ENCODE results near the gene CTAG1B.

- TF ChIP-seq CTCF (conservative IDR thresholded peaks at IDR 0.05 in 1 of 2, IDR thresholded peaks at IDR 0.05 in 1 of 2; ENCODE audit: low read depth in 1 of 2, low read length in 2 of 2) (no peak), EZH2 (IDR thresholded peaks at IDR 0.05; ENCODE audit: low read length, missing control alignments) (no peak)
Observed at GRCh38 chrX:154603438-154604430, 15.3 kb downstream of the CTAG1B start.
